Right lobe of liver (tissue), 4 donors: ENCODE measurements around the gene ELAC1.

Experiments used
- CTCF ChIP-seq, 4 donors: fragments of 200-600 bp in 3 of 4; fragments of 450-650 bp in 1 of 4; IDR thresholded peaks; one replicate each; pipeline versions ENCODE4 v1.5.1 to v1.8.0; 2016 to 2022; ENCODE audit warnings: antibody characterized with exemption in 4 of 4, mild to moderate bottlenecking in 2 of 4
- POLR2A ChIP-seq: fragments of 450-650 bp; IDR thresholded peaks from one replicate; pipeline ENCODE4 v1.6.1; 2017; ENCODE audit warnings: antibody characterized with exemption, mild to moderate bottlenecking
- donor health status: DM: no; HTN: no; CAD: no.
- donor health status: DM: no; HTN: no; CAD: no.
- donor health status: DM: no; HTN: yes; CAD: no.

- TF ChIP-seq CTCF (IDR thresholded peaks at IDR 0.05) (no peak), POLR2A (no peak)
These were observed 18.7 kb upstream of the ELAC1 start for GRCh38 chr18:50949185-50949584.
